GM18508 (cell line): ENCODE results near the gene DHRS4L2.
"Not testable (repeated sequence)": the region's sequence is repeated elsewhere in the genome, so short reads cannot be mapped to it uniquely, and the experiment has no call there.

Source experiments
- ATAC-seq: cut with Tn5 transposase; IDR thresholded peaks from one replicate; pipeline ENCODE4 v1.9.1; 2021; ENCODE audit warnings: moderate number of reproducible peaks; ENCODE audit not compliant: insufficient read depth, unreplicated experiment

Gene DHRS4L2

DNA sequence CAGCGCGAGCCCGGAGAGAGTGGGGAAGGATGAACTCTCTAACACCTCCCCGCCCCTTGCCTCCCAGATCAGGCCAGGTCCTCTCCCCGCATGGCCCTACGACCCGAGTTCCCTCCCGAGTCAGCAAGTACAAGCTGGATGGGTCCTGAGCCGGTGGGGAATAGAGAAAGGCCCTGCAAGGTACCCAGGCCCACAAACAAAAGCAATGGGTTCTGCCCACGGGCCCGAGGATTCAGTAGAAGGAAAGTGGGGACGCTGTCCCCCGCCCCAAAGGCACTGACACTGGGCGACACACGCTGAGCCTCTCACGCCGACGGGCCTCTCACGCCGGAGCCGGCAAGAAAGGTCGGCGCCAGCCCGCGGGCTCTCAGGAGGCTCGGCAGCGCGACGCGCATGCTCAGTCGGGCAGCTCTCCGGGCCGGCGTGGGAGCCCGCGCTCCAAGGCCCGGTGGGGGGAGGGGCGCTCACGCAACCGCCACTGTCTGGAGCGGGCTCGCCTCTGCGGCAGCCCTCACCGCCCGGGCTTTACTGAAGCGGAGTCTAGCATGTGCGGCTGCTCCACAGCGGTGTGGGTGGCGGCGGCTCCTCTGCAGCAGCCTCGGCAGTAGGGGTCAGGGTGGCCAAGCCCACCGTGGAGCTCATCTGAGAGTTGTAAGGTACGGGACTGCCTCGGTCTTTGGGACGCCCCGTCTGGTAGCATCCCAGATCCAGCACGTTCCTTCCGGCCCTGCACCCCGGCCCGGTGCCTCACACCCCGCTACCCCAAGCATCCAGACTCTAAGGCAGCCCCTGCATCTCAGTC is 19.0 kb upstream of the DHRS4L2 start:
- not testable (repeated sequence) for ATAC-seq

- not testable (repeated sequence) for ATAC-seq
Measured at GRCh38 chr14:23970283-23970659, 18.5 kb upstream of the DHRS4L2 start.

DNA sequence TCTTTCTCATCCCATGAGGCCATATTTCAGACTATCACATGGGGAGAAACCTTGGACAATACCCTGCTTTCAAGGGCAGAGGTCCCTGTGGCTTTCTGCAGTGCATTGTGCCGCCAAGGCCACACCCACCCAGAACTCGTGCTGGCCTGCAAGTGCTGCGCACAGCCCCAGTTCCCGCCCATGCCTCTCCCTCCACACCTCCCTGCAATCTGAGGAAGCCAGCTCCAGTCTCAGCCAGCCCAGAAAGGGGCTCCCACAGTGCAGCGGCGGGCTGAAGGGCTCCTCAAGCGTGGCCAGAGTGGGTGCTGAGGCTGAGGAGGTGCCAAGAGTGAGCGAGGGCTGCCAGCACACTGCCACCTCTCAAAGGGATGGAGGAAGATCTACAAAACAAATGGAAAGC is 15.6 kb upstream of the DHRS4L2 start:
- not testable (repeated sequence) for ATAC-seq

DNA sequence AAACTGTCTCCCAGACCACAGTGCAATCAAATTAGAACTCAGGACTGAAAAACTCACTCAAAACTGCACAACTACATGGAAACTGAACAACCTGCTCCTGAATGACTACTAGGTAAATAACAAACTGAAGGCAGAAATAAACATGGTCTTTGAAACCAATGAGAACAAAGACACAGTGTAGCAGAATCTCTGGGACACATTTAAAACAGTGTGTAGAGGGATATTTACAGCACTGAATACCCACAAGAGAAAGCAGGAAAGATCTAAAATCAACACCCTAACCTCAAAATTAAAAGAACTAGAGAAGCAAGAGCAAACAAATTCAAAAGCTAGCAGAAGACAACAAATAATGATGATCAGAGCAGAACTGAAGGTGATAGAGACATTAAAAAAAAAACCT is 14.7 kb upstream of the DHRS4L2 start:
- ATAC-seq = not testable (repeated sequence)

- not testable (repeated sequence) for ATAC-seq
Measured at GRCh38 chr14:23977208-23977607, 11.5 kb upstream of the DHRS4L2 start.

GRCh38 chr14:23981951-23982813 is 6.5 kb upstream of the DHRS4L2 start:
- not testable (repeated sequence) for ATAC-seq

DNA sequence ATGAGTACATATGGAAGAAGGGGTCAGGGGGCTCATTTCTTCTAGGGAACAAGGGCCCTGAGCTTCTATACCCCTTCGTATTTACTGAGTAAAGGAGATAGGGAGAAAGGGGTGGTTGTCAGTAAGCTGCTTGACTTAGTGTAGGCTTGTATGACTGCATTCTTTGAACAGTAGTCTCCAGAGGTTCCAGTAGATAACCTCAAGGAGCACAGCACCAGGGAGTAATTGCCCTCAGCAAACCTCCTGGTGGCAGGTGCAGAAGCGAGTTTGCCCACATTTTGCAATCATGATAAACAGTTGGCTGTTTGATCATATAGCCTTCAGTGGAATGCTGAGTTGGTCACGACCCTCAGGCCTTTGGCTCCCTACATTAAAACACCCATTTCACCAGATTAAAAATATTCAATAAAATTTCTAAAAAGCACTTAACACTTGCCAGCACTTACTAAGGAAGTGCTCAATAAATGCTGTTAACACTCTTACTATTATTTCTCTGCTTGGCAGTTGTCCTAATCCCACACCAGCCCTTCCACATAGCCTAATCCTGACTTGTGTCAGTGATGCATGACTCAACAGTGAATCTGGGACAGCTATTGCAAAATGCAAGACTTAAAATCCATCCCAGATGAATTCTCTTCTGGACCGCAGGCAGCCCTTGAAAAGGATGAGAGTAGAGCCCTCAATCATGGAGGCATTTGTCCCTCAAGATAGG is 3.7 kb upstream of the DHRS4L2 start:
- no peak for ATAC-seq

DNA sequence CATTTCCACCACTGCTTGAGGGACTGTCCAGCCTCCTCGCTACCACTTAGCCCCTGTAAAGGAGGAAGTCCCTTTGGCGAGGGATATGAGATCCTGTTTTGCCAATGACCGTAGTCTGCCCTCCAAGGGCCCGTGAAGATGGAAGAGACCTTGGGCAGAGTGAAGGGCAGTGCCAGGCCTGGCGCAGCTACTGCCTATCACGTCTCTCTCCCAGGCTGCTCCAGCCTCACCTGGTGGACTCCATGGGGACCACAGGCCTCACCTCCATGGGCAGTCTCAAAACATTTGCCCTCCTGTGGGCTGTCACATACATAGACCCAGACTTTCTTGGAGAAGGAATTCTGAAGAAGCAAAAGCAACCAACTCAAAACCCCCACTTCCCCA is 514 bp upstream of the DHRS4L2 start:
- not testable (repeated sequence) for ATAC-seq

DNA sequence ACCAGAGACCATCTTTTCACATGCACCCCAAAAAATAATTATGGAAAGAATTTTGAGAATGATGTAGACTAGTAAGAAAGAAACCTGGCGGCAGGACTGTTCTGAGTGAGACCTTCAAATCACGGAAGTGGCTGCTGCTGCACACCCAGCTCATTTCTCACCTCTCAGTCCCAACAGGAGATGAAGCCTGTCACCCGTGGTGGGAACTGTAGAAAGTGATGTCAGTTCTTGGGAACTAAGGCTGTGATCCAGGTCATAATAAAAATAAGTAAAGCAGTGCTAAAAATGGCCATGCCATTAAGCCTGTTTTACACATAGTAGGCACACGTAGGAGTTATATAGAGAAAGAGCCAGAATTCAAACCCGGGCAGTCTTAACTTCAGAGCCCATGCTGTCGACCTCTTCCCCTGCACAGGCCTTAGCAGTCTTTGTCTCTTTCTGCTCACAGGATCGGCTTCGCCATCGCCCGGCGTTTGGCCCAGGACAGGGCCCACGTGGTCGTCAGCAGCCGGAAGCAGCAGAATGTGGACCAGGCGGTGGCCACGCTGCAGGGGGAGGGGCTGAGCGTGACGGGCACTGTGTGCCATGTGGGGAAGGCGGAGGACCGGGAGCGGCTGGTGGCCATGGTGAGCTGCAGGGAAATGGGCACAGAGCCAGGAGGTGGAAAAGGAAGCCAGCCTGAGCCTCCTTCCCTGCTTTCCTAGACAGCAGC is 1.2 kb downstream of the DHRS4L2 start:
- not testable (repeated sequence) for ATAC-seq

GRCh38 chr14:23990961-23991360 is 2.2 kb downstream of the DHRS4L2 start:
- ATAC-seq = not testable (repeated sequence)

- ATAC-seq = not testable (repeated sequence)
Measured at GRCh38 chr14:23993042-23993441, 4.3 kb downstream of the DHRS4L2 start.

DNA sequence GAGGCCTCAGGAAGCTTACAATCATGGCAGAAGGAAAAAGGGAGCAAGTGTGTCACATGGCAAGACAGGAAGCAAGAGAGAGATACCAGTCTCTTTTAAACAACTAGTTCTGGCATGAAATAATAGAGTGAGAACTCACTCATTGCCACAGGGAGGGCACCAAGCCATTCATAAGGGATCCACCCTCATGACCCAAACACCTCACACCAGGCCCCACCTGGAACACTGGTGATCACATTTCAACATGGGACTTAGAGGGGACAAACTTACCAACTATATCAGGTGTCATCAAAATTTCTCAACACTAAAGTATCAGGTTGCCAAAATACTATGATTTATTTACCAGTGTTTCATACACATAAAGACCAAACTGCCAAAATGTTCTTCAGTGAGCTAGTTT is 7.3 kb downstream of the DHRS4L2 start:
- ATAC-seq = not testable (repeated sequence)

- ATAC-seq = not testable (repeated sequence)
Measured at GRCh38 chr14:23996825-23997224, 8.1 kb downstream of the DHRS4L2 start.

DNA sequence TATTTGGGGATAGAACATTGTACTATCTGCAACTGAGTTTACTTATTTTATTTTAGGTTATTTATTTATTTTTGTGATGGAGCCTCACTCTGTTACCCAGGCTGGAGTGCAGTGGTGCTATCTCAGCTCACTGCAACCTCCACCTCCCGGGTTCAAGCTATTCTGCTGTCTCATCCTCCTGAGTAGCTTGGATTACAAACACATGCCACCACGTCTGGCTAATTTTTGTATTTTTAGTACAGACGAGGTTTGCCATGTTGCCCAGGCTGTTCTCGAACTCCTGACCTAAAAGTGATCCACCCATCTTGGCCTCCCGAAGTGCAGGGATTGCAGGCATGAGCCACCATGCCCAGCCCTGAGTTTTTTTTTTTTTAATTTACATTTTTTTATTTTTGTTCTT is 10.9 kb downstream of the DHRS4L2 start:
- ATAC-seq = not testable (repeated sequence)

DNA sequence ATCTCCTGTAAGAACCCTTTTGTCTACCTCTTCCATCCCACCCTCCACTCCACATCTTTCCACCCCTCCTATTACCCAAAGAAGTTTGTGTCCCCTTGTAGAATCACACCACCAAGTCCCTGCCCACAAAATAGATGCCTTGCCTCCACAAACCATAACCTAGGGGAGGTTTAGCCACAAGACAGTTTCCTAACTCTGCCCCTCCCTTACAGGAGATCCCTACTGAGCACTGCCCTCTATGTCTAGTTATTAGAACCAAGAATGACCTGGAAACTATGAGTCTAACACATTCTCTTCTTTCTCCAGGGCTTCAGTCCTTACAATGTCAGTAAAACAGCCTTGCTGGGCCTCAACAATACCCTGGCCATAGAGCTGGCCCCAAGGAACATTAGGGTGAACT is 12.3 kb downstream of the DHRS4L2 start:
- ATAC-seq = not testable (repeated sequence)

GRCh38 chr14:24001679-24002078 is 12.9 kb downstream of the DHRS4L2 start:
- ATAC-seq = not testable (repeated sequence)

- not testable (repeated sequence) for ATAC-seq
Measured at GRCh38 chr14:24006471-24006816, 17.7 kb downstream of the DHRS4L2 start.

GRCh38 chr14:24006817-24007652 is 18.3 kb downstream of the DHRS4L2 start:
- not testable (repeated sequence) for ATAC-seq

DNA sequence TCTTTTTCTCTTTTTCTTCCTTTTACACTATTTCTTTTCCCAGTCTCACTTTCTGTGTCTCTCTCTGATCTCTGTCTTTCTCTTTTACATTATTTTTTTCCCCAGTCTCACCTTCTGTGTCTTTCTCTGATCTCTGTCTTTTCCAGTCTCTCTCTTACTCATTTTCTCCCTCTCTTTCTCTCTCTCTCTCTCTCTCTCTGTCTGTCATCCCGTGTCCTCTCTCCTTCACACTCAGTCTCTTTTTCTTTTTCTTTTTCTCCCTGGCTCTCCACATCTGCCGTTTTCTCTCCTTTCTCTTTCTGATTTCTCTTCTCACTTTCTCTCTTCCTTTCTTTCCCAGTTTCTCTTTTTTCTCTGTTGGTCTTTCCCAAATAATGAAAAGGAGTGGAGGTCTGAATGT is 22.3 kb downstream of the DHRS4L2 start:
- ATAC-seq = no peak
